Cortex of kidney (tissue), 1 donor: ENCODE measurements around the gene FGGY.
"Not testable (repeated sequence)": the region's sequence is repeated elsewhere in the genome, so short reads cannot be mapped to it uniquely, and the experiment has no call there.

Source experiments
- DNase-seq: peaks from one replicate; lab custom pipeline; 2025; lab: John Stamatoyannopoulos, UW

The FGGY gene

DNA sequence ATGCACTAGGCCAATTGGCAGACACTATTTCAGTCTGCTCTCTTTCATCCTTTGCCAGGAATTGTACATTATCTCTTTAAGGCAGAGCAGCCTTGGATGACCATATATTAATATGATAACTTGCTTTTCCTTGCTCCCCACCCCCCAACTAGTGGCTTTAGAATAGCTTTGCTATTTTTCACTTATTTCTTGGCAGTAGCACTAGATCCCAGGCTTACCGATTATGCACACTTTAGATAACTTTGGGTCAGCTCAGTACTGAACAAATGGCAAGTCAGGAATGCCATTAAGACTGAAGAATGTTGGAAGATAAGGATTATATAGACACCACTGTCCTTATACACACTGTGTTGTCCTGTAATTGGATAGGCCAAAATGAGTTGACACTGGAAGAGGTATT is 146.4 kb downstream of the FGGY start:
- DNase-seq, result no peak

DNA sequence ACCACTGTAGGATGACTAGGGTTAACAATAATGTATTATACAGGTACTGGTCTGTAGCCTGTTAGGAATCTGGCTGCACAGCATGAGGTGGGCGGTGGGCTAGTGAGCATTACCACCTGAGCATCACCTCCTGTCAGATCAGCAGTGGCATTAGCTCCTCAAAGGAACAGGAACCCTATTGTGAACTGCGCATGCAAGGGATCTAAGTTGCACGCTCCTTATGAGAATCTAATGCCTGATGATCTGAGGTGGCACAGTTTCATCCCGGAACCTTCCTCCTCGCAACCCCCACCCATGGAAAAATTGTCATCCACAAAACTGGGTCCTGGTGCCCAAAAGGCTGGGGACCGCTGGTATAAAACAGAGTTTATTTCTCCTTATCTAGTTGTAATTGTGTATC is 147.6 kb downstream of the FGGY start:
- DNase-seq, result no peak

DNA sequence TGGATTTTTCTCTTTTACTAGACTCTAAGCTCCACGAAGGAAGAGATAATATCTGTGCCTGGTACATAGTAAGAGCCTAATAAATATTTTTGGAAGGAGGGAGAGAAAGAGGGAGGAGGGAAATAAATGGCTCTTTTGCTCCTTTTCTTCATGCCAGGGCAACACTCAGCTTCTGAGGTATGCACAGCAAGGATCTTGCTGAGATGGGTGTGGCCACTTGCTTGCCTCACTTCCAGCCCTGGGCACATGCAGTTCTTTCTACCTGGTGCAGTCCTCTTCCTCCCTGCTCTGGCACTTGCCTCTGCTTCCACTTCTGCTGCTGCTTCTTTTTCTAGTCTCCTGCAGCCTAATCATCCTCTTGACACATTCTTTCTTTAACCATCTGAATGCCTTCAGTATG is 148.1 kb downstream of the FGGY start:
- DNase-seq, result no peak

GRCh38 chr1:59446257-59446901 is 149.5 kb downstream of the FGGY start:
- no peak for DNase-seq

GRCh38 chr1:59452026-59452425 is 155.1 kb downstream of the FGGY start:
- DNase-seq, result no peak

DNA sequence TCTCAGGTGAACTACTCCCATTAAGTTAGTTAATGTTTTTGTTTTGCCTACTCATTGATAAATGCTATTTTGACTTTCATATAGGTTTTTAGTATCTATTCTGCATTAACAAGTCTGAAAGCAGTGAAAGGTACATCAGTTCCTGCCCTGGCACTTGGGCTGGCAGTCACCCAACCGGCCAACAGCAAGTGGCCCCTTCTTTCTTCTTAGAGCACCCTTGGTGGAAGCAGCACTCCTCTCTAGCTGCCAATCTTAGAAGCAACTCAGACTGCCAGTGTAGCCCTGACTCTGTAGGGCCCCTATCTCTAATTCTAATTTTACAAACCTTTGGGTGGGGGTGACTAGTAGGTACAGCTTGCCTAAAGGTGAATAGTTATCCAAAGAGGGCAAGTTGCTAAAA is 155.7 kb downstream of the FGGY start:
- DNase-seq, result no peak

DNA sequence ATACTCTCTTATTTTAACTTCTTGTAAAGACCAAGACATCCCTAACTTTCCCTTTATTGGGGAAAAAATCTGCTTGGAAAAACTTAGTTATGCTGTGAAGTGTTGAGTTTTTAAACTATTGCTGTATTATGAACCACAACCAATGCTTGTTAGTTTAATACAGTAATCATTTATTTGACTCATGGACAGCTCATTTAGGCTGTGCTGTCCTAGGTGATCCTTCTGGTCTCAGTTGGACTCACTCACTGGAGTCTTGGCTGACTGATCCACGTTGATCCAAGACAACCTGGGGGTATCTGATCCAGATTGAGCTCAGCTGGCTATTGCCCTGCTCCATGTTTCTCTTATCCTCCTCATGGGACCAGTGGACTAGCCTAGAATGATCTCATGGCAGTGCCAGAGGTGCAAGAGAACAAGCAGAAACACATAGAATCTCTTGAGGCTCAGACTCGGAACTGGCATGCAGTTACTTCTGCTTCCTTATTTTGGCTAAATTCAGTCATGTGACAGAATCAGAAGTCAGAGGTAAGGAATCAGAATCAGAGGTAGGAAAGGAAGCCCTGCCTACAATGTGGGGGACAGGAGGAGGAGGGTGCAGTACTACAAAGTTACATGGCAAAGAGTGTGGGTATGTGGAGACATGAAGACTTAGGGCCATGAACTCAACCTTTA is 156.5 kb downstream of the FGGY start:
- DNase-seq, result no peak

DNA sequence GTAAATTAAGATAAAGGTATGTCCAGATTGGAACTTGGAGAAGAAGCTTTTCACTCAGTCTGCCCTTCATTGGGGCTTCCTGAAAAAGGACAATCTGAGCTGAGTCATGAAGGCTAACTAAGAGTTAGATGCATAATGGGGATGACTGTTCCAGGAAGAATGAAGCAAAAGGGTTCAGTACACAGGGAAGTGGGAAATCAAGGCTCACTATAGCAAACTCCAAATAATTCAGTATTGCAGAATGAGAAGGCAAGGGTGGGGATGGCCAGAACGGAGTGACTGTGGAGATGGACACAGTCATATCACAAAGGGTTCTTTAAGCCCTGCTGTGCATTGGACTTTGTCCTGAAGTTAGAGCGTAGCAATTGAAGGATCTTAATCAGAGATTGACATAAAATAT is 158.3 kb downstream of the FGGY start:
- no peak for DNase-seq

DNA sequence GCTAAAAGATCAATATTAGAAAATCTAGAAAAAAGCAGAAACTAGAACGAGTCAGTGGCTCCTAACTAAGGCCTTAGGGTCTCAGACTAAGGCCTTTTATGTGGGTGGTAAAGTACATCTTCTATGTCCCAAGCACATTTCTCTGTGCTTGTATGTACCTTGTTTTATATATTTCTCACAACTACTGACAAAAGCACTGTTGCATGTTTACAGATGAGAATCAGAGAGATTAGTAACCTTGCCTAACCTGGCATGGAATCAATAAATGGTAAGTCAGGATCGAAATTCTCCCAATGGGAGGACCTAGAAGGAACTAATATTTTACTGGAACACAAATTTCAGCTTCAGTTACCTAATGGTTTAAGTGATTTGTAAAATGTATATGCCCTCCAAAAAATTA is 160.9 kb downstream of the FGGY start:
- no peak for DNase-seq

DNA sequence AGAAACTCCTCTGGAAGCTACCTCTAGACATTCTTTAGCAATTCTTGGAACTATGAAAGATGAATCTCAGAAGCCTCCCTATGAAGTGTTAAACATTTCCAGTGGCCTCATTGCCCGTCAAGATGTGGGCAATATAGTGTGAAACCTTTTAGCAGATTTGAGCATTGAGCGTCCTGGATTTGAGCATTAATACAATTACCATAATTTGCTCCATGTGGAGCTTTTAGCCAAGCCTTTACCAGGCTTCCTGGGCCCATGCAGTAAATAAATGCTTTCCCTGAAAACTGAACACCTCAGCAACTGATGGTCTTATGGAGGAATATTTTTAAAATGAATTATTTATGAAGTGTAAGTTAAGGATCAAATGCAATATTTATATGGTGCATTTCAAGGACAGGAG is 162.0 kb downstream of the FGGY start:
- DNase-seq, result no peak

DNA sequence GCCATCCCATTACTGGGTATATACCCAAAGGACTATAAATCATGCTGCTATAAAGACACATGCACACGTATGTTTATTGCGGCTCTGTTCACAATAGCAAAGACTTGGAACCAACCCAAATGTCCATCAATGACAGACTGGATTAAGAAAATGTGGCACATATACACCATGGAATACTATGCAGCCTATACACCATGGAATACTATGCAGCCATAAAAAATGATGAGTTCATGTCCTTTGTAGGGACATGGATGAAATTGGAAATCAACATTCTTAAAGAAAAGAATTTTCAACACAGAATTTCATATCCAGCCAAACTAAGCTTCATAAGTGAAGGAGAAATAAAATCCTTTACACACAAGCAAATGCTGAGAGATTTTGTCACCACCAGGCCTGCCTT is 166.0 kb downstream of the FGGY start:
- not testable (repeated sequence) for DNase-seq

- DNase-seq, result not testable (repeated sequence)
These were observed 168.6 kb downstream of the FGGY start for GRCh38 chr1:59465478-59465877.

- no peak for DNase-seq
These were observed 172.0 kb downstream of the FGGY start for GRCh38 chr1:59468828-59469428.

GRCh38 chr1:59471991-59472570 is 175.2 kb downstream of the FGGY start:
- DNase-seq, result not testable (repeated sequence)

GRCh38 chr1:59473831-59474230 is 176.9 kb downstream of the FGGY start:
- DNase-seq, result no peak

GRCh38 chr1:59474496-59474895 is 177.6 kb downstream of the FGGY start:
- no peak for DNase-seq

DNA sequence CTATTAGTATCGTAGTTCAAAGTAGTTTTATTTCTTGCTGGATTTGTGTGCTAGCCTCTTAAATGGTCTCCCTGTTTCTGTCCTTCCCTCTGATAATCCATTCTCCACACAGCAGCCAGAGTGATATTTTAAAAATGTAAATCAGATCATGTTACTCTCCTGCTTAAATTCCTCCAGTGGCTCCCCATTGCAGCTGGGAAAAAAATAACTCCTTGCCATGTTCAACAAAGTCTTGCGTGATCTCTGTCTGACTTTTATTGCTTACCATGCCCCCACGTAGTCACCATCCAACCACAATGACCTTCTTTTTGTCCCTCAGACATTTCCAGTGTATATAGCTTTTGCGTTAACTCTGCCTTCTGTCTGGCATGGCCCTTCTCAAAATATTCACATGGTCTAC is 178.8 kb downstream of the FGGY start:
- DNase-seq, result no peak

DNA sequence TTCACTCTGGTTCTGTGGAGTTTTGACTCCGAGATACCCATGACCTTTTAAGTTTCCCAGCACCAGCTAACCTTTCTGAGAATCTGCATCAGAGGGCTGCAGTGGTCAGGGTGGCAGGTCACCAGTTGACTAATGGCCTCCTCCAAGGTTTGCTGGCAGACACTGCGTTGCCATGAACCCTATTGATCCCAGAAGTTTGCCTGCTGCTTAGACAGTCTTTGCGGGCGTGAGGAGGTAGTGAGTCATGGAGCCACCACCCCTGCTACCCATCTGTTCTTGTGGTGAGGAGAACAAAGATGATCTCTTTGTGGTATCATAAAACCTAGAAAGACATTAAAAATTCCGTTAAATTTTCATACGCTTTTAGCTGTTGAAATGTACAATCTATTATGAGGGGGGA is 180.4 kb downstream of the FGGY start:
- DNase-seq, result no peak

DNA sequence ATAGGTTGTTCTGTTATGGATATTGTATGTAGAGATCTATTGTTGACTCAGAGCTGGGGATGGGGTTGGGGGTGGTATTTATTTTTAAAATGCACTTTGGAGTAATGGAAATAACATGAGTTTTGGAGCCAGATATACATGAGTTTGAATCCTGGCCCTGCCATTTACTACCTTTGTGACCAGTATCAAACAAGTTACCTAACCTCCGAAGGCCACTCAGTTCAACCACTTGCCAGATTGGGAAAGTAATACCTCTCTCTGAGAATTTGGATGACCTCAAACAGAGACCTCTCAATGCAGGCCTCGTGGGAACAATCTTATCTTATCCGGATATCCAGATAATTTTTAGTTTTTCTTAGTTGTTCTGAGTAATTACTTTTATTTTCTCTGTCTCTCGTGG is 181.0 kb downstream of the FGGY start:
- DNase-seq, result no peak

- no peak for DNase-seq
These were observed 181.9 kb downstream of the FGGY start for GRCh38 chr1:59478822-59479221.

DNA sequence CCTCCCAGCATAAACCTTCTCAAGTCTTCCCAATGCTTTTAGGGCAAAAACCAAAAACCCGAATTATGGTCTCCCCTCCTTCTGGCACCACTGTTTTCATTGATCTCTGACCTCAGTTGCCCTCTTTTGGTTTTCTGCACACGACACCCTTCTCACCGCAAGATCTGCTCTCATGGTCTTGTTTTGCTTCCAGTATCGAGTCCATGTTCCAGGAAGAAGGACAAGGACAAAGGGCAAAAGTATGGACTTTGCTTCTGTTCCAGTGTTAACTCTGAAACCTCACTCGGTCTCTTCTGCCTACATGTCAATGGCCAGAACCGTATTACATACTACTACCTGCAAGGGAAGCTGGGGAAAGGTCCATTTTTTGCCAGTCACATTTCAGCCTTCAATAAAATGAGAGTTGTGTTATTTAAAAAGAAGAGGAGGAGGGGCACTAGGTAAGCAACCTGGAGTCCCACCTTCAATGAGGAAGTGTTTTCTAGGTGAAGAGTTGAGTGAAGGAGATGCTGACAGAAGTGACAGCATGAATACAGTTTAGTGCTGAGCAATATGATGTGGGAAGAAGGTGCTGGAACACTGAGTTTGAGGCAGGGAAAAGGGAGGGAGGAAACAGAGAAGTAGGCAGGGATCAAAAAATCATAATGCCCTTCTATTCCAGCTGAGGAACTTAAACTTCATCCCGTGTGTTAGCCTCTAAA is 183.4 kb downstream of the FGGY start:
- DNase-seq, result no peak

GRCh38 chr1:59481881-59482505 is 185.1 kb downstream of the FGGY start:
- no peak for DNase-seq
